ENCODE results near the gene GLT1D1.

The GLT1D1 gene

GRCh38 chr12:128918481-128919260, 65.4 kb downstream of the GLT1D1 start:
- TF ChIP-seq, protein P1, sequence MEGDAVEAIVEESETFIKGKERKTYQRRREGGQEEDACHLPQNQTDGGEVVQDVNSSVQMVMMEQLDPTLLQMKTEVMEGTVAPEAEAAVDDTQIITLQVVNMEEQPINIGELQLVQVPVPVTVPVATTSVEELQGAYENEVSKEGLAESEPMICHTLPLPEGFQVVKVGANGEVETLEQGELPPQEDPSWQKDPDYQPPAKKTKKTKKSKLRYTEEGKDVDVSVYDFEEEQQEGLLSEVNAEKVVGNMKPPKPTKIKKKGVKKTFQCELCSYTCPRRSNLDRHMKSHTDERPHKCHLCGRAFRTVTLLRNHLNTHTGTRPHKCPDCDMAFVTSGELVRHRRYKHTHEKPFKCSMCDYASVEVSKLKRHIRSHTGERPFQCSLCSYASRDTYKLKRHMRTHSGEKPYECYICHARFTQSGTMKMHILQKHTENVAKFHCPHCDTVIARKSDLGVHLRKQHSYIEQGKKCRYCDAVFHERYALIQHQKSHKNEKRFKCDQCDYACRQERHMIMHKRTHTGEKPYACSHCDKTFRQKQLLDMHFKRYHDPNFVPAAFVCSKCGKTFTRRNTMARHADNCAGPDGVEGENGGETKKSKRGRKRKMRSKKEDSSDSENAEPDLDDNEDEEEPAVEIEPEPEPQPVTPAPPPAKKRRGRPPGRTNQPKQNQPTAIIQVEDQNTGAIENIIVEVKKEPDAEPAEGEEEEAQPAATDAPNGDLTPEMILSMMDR (IDR thresholded peaks at IDR 0.05) = no peak
- peaks cover 4% of the 10 kb centered on the region for H3K9me3 Mint-ChIP-seq
- H3K27ac Mint-ChIP-seq = peak overlapping the region; percentile 44
- DNase-seq = no peak
- no peaks in the 10 kb centered on the region for H3K36me3 Mint-ChIP-seq (ENCODE audit: low read depth)
- peaks cover 9% of the 10 kb centered on the region for H3K27me3 Mint-ChIP-seq (ENCODE audit: low read depth, poor library complexity)
- H3K4me3 Mint-ChIP-seq = no peak overlapping the region
- H3K4me1 Mint-ChIP-seq = peaks cover 22% of the 10 kb centered on the region

- H3K27me3 Mint-ChIP-seq (ENCODE audit: low read depth, poor library complexity) = peaks cover 9% of the 10 kb centered on the region
- no peak overlapping the region for H3K27ac Mint-ChIP-seq
- TF ChIP-seq, protein P1 (IDR thresholded peaks at IDR 0.05) = no peak
- no peak for DNase-seq
- peaks cover 4% of the 10 kb centered on the region for H3K9me3 Mint-ChIP-seq
- H3K4me3 Mint-ChIP-seq = no peak overlapping the region
- H3K4me1 Mint-ChIP-seq = peaks cover 22% of the 10 kb centered on the region
- H3K36me3 Mint-ChIP-seq (ENCODE audit: low read depth) = no peaks in the 10 kb centered on the region
These were observed 67.2 kb downstream of the GLT1D1 start for GRCh38 chr12:128920468-128920867.

DNA sequence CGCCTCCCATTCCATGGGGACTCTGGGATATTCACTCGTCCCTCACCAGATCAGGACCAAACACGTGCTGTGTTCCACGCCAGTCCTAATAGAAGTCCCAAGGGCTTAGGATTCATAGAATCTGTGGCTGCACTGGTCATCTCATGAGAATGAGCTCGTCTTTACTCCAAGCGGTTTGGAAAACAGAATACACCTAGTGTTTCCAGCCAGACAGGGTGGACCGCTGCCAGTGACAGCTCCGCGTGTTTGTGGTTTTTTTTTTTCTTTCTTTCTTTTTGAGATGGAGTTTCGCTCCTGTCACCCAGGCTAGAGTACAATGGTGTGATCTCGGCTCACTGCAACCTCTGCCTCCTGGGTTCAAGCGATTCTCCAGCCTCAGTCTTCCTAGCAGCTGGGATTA, 75.1 kb downstream of the GLT1D1 start:
- Mint-ChIP-seq H3K4me3 (no peak overlapping the region), H3K27me3 (ENCODE audit: low read depth, poor library complexity) (peaks cover 2% of the 10 kb centered on the region), H3K4me1 (peaks cover 27% of the 10 kb centered on the region), H3K9me3 (no peaks in the 10 kb centered on the region), H3K27ac (no peak overlapping the region), H3K36me3 (ENCODE audit: low read depth) (no peaks in the 10 kb centered on the region)
- no peak for DNase-seq
- TF ChIP-seq, protein P1 (IDR thresholded peaks at IDR 0.05) = no peak

DNA sequence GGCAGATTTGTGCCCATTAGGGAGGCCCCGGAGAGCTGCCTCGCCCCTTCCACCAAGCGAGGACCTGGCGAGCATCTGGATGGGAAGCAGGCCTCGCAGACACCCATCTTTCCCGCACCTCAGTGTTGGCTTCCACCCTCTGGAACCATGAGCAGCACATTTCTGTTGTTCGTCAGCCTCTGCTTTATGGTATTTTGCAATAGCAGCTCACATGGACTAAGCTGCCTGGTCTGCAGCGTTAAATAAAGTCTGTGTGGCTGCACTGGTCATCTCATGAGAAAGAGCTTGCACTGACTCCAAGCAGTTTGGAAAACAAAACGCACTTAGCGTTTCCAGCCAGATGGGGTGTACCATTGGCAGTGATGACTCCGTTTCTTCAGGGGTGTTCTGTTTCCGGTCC, 75.8 kb downstream of the GLT1D1 start:
- Mint-ChIP-seq H3K4me3 (no peak overlapping the region), H3K36me3 (ENCODE audit: low read depth) (no peaks in the 10 kb centered on the region), H3K27me3 (ENCODE audit: low read depth, poor library complexity) (no peaks in the 10 kb centered on the region), H3K4me1 (peaks cover 31% of the 10 kb centered on the region), H3K9me3 (no peaks in the 10 kb centered on the region), H3K27ac (no peak overlapping the region)
- DNase-seq = no peak
- TF ChIP-seq, protein P1 (IDR thresholded peaks at IDR 0.05) = no peak

- H3K36me3 Mint-ChIP-seq (ENCODE audit: low read depth) = no peaks in the 10 kb centered on the region
- TF ChIP-seq, protein P1 (IDR thresholded peaks at IDR 0.05) = no peak
- no peak overlapping the region for H3K4me3 Mint-ChIP-seq
- no peaks in the 10 kb centered on the region for H3K9me3 Mint-ChIP-seq
- DNase-seq = no peak
- H3K27me3 Mint-ChIP-seq (ENCODE audit: low read depth, poor library complexity) = no peaks in the 10 kb centered on the region
- peak overlapping the region; percentile 70 for H3K27ac Mint-ChIP-seq
- peaks cover 31% of the 10 kb centered on the region for H3K4me1 Mint-ChIP-seq
These were observed 77.3 kb downstream of the GLT1D1 start for GRCh38 chr12:128930606-128931005.

DNA sequence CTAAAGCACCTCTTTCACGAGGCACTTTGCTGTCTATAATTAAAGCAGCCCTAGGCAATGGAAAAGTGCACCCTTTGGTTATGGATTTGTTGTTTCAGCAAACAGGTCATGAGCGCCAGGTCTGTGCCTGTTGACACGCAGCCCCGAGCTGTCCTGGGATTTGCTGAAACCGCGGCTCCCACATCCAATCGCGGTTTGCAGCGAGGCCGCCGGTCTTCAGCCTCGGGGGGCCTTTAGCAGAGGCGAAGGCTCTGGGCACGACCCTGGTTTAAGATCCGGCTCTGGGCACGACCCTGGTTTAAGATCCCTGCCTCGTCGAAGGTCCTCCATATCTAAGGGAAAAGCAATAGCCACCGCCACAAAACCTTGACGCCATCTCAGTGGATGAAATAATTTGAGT, 79.2 kb downstream of the GLT1D1 start:
- H3K9me3 Mint-ChIP-seq = no peaks in the 10 kb centered on the region
- H3K36me3 Mint-ChIP-seq (ENCODE audit: low read depth) = no peaks in the 10 kb centered on the region
- peaks cover 31% of the 10 kb centered on the region for H3K4me1 Mint-ChIP-seq
- no peaks in the 10 kb centered on the region for H3K27me3 Mint-ChIP-seq (ENCODE audit: low read depth, poor library complexity)
- TF ChIP-seq, protein P1 (IDR thresholded peaks at IDR 0.05) = no peak
- no peak overlapping the region for H3K4me3 Mint-ChIP-seq
- H3K27ac Mint-ChIP-seq = no peak overlapping the region
- DNase-seq = no peak

Data from nephron progenitor cell (in vitro differentiated cells).